ENCODE results near the gene GSKIP.

GSKIP gene

GRCh38 chr14:96407935-96408570 lies 44.7 kb downstream of the GSKIP start:
- no peak for DNase-seq
- intact Hi-C loops (cut with DNase I) = no loop called here

GRCh38 chr14:96408608-96409007 lies 45.3 kb downstream of the GSKIP start:
- intact Hi-C loops (cut with DNase I) = no loop called here
- DNase-seq = no peak

GRCh38 chr14:96409701-96410100 lies 46.4 kb downstream of the GSKIP start:
- intact Hi-C loops (cut with DNase I) = no loop called here
- DNase-seq = no peak

DNA sequence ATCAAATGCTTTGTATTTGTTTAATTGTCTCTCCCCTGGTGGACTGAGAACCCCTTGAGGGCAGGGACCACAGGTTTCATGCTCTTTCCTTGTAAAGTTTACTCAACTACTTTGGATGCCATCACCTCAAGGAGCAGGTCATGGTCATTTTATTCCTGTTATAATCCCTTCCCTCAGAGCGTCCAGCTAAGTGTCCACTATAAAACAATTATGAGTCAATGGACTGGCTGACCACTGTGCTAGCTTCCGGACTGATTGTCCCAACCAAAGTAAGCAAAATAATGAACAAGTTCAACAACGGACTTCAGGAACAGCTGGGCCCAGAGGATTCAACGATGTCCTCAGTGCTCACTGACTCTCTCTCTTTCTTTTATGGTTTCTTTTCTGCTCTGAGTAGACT lies 46.8 kb downstream of the GSKIP start:
- DNase-seq = no peak
- intact Hi-C loops (cut with DNase I) = no loop called here

DNA sequence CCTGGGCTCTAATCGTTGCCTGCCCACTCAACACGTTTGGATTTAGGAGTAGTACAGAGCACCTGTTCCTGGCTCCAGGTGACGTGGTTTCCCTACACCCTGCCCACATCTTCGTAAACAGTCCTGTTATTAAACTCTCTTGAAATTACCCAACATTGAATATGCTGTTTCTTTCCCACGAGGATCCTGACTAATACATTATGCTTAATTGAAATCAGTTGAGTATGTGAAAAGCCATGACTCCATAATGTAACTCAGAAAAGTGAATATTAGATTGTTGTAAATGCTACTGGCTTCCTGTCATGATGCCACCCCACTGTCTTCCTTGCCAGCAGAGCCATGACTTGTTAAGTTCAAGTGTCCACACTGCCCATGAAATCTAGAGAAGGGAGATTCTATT lies 50.2 kb downstream of the GSKIP start:
- no peak for DNase-seq
- intact Hi-C loops (cut with DNase I) = no loop called here

DNA sequence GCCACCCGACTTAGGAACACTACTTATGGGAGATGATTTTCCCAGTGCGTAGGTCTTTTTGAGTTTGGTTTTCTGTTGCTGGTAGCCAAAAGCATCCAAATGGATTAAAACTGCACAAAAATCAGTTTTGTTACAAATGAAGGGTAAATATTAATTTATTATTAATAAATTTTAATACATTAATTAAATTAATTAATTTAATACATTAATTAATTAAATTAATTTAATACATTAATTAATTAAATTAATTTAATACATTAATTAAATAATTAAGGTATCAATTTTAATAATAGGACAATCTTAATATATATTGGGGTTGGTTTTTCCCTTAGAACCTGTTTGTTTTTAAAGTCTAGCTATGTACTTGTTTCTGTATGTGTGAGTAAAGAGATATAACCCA lies 52.2 kb downstream of the GSKIP start:
- DNase-seq = no peak
- intact Hi-C loops (cut with DNase I) = no loop called here

DNA sequence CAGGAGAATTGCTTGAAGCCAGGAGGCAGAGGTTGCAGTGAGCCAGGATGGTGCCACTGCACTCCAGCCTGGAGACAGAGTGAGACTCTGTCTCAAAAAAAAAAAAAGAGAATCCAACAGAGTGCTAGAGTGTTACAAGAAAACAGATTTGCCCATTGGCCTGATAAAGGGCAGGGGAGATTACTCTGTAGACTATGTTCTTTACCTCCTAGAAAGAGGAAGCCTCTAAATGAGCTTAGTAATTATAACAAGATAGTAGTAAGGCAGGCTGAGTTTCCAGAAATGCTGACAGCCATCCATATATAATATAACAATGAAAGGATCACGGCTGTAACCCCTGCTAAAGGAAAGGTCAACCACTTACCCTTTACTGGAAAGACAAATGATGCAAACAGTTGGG lies 53.0 kb downstream of the GSKIP start:
- intact Hi-C loops (cut with DNase I) = no loop called here
- no peak for DNase-seq

DNA sequence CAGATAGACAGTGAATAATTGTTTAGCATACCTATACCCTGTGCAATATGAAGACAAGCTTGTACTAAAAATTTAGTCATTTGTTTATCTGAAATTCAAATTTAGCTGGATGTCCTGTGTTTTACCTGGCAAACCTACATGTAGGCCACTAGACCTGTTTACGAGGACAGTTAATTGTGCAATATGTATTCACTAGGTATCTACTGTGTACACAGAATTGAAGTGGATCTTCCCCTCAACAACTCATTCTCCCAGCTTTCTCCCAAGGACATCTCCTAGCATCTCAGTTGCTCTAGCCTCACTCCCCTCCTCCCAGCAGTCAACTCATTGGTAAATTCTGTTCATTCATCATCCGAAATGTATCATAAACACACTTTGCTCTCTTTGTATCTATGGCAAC lies 53.9 kb downstream of the GSKIP start:
- no peak for DNase-seq
- intact Hi-C loops (cut with DNase I) = no loop called here

GRCh38 chr14:96418075-96418474 lies 54.7 kb downstream of the GSKIP start:
- intact Hi-C loops (cut with DNase I) = no loop called here
- no peak for DNase-seq

GRCh38 chr14:96421236-96421635 lies 57.9 kb downstream of the GSKIP start:
- intact Hi-C loops (cut with DNase I) = loop anchor here (10.0 kb wide), 1 partner anchor 316 kb away; no protein-coding TSS in a partner anchor
- DNase-seq = no peak

DNA sequence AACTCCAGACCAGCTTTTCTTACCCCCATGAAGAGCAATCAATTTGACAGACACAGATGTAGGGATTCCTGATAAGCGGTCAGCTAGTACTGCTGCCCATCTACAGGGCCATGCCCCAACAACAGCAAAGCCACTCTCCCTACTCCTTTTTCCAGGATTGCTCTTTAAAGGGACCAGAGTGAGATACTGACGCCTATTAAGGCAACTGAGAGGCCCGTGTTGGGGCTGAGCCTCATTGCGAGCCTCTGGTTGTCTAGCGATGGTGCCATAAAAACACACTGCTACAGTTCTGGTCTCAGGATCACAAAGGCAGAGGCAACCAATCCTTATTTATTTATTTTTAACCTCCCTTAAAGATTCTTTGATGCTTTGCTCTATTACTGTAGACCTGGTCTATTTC lies 59.7 kb downstream of the GSKIP start:
- intact Hi-C loops (cut with DNase I) = loop anchor here (10.0 kb wide), 1 partner anchor 318 kb away; no protein-coding TSS in a partner anchor
- peak in 1 of 42 donors; percentile 16 for DNase-seq

DNA sequence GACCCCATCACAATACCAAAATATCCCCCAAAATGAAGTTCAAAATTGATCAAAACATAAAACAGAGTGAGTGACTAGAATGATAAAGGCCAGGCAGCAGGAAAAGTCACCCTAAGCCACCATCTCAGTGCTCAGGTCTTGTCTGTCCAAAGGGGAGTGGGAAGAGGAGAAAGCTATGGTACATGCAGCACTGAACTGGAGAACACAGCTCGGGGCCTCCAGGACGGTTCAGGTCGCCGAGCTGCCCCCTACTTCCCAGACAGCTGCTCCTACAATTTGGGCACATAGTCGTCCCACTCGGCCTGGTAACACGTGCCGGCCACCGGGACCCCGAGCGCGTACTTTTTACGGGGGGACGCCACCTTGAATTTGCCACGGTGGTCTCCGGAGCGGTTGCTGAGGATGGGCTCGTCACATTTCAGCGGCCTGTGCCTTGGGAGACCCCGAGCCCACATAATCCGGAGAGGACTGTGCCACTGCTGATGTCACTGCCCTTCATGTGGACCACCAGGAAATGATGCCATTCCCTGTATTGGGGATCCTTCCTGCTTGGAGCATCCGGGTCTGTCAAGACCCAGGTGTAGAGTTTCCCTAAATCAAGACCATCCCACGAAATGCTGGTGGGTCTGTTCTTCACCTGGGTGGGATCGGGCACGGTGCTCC lies 60.3 kb downstream of the GSKIP start:
- intact Hi-C loops (cut with DNase I) = loop anchor here (10.0 kb wide), 1 partner anchor 319 kb away; no protein-coding TSS in a partner anchor
- DNase-seq = peak in 4 of 42 donors; percentile 7 to 29 (median 15)

- intact Hi-C loops (cut with DNase I) = loop anchor here (10.0 kb wide), 1 partner anchor 320 kb away; no protein-coding TSS in a partner anchor
- peak in 28 of 42 donors; percentile 4 to 78 (median 36) for DNase-seq
These were observed 61.0 kb downstream of the GSKIP start for GRCh38 chr14:96424109-96424989.

DNA sequence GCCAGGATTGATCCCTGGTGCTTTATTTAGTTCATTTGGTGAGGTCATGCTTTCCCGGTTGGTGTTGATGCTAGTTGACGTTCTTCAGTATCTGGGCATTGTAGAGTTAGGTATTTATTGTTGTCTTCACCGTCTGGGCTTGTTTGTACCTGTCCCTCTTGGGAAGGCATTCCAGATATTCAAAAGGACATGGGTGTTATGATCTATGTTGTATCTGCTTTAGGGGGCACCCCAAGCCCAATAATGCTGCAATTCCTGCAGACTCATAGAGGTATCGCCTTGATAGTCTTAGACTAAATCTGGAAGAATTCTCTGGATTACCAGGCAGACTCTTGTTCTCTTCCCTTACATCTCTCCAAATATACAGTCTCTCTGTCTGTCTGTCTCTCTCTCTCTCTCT lies 70.7 kb downstream of the GSKIP start:
- intact Hi-C loops (cut with DNase I) = no loop called here
- DNase-seq = no peak

Data from head of caudate nucleus (tissue), 42 donors.